UCSD-AML1 (cell line): ENCODE results near the gene ATF6B.
A peak's percentile ranks its signal among the peaks of the same experiment; 100 is the strongest.
"Not testable (repeated sequence)": the region's sequence is repeated elsewhere in the genome, so short reads cannot be mapped to it uniquely, and the experiment has no call there.

Experiments
- DNase-seq: peaks from one replicate; lab custom pipeline; 2025; ENCODE audit not compliant: unreplicated experiment; lab: John Stamatoyannopoulos, UW

Gene ATF6B

DNA sequence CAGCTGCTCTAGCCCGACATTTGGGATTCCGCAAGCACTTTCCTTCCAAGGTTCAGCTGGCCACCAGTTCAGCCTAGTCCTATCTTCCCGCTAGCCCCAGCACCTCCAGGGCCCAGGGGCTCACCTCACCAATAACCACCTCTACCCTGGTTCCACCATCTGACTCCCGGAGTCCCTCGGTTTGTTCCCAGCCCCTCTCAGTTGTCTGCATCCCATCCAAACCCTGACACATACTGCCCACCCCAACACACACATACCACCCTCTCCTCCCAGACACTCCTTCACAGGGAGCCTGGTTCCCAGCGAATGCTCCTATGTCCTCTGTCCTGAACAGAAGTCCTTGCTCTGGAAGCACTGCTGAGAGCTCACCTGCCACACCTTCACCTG is 19.3 kb downstream of the ATF6B start:
- DNase-seq, result no peak

DNA sequence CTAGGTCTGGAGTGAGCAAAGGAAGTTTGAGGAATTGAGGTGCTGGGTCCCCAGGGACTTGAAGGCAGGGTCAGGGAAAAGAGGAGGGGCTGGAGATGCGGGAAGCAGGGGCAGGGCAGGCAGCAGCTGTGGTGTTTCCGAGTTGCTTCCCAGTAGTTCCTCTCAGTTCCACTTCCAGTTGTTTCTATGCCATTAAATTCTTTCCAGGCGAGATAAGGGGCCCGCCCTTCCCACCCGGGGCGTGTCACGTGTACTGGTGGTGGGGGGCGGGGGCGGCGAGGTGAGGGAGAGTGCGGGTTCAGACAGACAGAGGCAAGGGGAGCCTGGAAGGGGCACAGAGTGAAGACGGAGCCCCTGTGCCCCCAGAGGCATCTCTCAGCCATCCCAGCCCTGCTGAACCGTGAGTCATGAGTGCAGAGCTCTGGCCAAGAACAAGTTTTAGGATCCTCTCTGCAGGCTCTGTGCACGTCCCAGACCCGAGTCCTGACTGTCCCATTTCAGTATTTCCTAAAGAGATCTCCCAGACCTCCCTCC is 19.9 kb downstream of the ATF6B start:
- no peak for DNase-seq

DNA sequence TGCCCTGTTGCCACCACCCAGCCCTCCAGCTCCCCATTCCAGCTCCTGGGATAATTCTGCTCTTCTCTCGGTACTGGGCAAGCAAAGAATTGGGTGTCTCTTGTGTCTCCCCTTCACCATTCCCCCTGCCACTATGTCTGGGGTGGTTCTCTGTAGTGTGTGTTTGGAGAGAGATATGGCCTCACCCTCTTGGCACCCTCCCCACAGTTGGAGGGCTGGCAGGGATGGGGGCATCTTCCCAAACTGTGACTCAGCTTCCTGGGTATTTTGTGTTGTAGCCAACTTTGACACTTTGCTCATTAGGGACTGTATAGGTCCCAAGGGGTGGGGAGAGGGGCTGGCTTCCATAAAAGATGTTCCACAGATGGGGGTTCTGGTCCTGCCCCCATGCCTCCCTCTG is 20.6 kb downstream of the ATF6B start:
- no peak for DNase-seq

DNA sequence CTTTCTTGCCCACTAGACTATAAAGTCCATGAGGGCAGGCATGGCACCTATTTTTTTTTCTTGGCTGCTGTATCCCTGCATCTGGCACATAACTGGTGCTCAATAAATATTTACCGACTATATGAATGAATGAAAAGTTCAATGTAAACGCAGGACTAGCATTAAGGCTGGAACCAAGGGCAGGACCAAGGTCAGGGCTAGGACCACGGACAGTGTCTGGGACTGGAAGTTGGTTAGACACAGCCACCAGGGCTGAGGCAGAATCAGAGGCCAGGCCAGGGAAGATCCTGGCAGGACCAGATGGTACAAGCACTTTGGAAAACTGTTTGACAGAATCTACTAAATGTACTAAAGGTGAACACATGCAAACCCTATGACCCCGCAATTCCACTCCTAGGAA is 22.6 kb downstream of the ATF6B start:
- peak; percentile 33 for DNase-seq

DNA sequence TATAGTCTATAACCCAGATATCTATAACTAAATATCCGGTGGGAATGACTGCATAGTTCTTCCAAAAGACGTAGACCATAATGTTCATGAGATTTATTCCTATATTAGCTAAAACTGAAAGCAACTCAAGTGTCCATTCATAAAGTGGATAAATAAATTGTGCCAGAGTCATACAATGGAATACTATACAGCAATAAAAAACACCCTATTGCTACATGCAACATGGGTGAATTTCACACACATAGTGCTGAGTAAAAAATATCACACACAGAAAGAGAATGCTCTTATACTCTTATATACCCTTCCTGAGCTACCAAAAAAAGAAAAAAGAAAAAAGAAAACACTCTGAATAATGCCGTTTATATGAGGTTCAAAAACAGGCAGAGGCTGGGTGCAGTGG is 25.8 kb downstream of the ATF6B start:
- no peak for DNase-seq

DNA sequence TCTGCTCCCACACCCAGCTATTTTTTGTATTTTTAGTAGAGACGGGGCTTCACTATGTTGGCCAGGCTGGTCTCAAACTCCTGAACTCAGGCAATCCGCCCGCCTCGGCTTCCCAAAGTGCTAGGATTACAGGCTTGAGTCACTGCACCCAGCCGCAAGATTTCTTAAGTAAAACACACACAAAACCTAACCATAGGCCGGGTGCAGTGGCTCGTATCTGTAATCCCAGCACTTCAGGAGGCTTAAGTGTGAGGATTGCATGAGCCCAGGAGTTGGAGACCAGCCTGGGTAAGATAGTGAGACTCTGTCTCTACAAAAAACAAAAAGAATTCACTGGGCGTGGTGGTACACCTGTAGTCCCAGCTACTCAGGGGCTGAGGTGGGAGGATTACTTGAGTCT is 27.8 kb downstream of the ATF6B start:
- not testable (repeated sequence) for DNase-seq

DNA sequence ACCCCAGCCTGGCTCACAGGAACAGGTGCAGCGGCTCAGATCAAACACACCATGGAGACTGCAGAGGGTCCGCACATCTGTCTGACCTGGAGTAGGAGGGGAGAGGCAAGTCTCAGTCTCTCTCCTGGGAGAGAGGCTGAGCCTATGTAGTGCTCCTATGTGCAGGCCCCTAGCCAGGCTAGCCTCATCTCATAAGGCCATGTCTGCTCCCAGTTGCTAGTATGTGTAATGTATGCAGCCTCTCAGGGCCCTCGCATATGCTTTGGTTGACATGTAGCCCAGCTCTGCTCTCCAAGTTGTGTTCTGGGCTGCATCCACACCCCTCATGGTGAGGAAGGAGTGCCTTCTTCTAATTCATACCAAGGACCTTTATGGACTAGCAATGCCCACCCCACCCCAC is 30.7 kb downstream of the ATF6B start:
- DNase-seq, result no peak

DNA sequence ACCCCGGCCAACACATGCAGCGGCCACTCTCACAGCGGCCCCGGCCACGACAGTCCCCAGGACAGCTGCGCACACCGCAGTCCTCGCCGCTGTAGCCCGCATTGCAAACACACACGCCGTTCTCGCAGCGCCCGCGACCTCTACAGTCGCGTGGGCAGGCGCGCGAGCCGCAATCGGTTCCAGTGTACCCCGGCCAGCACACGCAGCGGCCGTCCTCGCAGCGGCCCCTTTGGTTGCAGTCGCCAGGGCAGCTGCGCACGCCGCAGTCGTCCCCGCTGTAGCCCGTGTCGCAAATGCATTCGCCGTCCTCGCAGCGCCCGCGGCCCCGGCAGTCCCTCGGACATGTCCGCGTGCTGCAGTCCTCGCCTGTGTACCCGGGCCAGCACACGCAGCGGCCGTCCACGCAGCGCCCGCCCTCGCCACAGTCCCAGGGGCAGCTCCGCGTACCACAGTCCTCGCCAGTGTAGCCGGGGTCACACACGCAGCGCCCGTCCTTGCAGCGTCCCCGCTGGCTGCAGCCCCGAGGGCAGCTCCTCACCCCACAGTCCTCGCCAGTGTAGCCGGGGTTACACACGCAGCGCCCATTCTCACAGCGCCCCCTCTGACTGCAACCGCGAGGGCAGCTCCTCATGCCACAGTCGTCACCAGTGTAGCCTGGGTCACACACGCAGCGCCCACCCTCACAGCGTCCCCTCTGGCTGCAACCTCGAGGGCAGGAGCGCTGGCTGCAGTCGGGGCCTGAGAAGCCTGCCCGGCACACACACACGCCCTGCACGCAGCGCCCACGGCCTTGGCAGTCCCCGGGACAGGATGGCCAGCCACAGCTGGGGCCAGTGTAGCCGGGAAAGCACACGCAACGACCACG is 31.4 kb downstream of the ATF6B start:
- DNase-seq, result no peak

DNA sequence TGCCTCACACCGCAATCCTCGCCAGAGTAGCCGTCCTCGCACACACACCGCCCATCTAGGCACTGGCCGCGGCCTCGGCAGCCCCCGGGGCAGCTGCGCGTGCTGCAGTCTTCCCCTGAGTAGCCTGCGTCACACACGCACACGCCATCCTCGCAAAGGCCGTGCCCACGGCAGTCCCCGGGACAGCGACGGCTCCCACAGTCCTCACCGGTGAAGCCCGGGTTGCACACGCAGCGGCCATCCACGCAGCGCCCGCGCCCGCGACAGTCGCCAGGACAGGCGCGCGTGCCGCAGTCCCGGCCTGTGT is 32.0 kb downstream of the ATF6B start:
- DNase-seq, result no peak

DNA sequence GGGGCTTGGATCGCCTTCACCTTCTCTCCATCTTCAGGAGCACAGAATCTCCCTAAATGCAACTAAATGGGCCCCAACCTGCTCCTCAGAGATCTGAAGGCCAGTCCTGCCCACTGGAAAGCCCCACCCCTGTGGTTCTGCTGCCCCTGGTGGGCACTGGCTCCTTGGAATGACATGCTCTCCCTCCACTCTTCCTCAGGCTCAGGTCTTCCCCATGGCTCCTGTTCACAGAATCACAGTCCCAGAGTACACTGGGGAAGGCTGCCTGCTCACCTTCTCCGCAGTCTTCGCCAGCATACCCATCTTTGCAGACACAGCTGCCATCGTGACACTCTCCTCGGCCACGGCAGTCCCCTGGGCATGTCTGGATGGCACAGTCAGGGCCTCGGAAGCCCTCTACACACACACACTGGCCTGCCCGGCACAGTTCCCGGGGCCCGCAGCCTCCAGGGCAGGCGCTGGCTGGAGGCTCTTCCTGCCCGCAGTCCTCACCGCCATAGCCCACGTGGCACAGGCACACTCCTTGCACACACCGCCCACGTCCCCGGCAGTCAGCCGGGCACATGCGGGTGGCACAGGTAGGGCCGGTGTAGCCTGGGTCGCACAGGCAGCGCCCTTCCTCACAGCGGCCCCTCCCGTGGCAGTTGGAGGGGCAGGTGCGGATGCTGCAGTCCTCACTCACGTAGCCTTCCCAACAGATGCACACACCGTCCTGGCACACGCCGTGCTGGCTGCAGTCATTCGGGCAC is 32.5 kb downstream of the ATF6B start:
- no peak for DNase-seq

DNA sequence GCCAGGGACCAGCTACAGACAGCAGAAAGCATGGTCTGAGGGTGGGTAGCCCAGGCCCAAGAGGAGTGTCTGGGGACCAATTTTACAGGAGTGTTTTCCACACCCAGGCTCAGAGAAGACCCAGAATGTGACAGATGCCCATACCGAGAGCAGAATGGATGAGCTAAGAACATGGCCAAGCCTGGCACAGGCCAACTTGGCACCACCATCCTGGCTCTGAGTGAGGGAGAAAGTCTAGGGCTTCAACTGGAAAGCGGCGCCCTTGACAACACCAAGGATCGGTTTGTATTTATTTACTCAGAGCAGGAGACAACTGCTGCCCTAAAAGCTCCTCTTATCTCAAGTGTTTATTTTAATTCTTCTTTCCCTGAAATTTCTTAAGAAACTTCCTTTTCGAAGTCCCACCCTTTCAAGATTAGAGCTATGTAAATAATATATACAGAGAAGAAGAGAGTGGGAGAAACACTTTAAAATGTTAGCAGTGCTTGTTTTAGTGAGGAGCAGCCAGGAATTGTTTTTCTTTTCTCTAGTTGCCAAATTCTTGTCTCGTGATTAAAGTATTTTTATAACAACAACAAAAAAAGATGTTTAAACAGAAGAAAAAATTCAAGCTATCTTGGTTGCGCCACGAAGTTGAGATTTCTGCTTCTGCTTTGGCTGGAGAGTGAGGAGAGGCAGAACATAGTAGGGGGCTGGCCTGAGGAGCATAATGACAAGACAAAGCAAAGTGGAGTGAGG is 35.1 kb downstream of the ATF6B start:
- DNase-seq, result no peak

DNA sequence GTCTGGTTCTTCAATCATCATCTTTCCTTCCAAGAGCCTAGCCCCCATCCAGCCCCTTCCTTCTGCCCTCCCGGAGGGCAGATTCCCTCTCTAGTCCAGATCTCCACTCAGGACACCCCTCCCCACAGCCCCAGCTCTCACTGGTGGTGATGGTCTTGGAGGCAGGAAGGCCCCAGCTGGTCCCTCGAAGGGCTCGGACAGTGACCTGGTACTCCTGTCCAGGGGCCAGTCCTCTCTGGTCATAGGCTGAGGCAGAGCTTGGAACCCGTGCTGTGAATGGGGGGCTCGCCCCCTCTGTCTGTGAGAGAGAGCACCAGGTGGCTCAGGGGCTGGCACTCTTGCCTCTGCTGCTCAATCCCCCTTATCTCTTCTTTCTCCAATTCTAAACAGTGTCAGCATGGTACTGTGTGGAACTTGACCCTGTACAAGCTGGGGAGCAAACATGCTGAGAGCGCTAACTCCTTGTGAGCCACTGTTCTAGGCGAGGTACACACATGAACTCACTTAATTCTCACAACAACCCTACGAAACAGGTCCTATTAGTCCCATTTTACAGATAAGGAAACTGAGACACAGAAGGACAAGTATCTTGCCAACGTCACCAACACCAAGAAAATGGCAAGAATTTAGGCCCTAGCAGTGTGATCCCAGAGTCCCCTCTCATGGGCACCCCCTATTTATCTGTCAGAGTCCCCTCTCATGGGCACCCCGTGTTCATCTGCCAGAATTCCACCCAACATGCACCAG is 38.8 kb downstream of the ATF6B start:
- DNase-seq, result no peak

DNA sequence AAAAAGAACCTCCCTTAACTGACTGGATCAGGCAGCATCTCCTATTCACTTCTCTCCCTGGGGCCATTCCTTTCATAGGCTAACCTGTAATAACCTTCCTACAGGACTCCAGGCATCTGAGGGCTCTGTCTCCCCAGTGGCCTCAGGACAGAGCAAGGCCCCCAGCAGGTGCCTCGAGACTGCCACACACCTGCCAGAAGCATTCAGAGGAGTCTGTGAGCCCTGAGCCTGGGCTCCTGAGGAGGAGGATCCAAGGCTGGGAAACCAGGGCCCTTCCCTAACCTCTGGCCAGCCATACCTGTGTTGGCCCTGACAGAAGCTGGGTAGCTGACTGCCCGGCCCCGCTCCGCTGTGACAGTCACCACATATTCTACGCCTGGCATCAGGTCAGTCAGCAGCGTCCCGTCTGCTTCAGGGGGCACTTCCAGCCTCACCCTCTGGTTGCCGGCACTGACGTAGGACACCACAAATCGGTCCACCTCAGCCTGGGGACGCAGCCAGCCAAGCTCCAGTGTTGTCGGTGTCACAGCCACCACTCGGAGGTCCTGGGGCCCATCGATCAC is 39.5 kb downstream of the ATF6B start:
- DNase-seq, result no peak

DNA sequence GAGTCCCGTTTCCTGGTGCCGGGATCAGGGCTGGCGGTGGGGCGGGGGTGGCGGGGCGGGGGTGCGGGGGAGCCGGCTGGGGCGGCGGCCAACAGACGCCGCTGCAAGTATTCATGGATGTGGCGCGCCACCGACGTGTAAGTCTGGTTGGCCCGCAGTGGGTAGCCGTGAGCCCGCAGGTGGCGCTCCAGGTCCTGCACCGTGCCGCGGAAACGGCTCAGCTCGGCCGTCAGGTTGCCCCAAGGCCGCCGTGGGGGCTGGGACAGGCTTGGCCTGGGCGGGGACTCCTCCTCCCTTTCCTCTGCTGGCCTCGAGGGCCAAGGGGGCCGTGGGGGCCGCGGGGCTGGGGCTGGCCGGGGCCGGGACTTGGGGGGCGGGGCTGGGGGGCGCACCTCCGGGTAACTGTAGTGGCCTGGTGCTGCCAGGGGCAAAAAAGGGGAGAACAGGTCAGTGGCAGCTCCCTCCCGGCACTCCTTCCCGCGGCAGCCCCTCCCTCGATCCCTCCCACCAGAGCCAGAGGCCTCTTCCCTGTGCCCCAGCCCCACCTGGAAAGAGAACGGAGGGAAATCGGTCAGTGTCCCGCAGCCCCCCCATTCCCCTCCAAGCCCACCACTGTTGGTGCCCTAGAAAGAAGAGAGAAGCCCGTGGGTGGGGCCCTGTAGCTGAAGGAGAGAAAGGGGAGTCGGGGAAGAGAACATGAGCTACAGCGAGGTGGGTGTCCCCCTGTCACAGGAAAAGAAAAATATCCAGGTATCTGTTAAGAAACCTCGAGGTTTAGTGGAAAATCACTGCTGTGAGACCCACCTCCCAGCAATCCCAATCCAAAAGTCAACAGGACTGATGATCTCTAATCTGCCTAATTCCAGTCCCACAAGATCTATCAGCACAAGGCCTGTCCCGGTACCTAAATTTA is 40.2 kb downstream of the ATF6B start:
- peak; percentile 83 for DNase-seq

DNA sequence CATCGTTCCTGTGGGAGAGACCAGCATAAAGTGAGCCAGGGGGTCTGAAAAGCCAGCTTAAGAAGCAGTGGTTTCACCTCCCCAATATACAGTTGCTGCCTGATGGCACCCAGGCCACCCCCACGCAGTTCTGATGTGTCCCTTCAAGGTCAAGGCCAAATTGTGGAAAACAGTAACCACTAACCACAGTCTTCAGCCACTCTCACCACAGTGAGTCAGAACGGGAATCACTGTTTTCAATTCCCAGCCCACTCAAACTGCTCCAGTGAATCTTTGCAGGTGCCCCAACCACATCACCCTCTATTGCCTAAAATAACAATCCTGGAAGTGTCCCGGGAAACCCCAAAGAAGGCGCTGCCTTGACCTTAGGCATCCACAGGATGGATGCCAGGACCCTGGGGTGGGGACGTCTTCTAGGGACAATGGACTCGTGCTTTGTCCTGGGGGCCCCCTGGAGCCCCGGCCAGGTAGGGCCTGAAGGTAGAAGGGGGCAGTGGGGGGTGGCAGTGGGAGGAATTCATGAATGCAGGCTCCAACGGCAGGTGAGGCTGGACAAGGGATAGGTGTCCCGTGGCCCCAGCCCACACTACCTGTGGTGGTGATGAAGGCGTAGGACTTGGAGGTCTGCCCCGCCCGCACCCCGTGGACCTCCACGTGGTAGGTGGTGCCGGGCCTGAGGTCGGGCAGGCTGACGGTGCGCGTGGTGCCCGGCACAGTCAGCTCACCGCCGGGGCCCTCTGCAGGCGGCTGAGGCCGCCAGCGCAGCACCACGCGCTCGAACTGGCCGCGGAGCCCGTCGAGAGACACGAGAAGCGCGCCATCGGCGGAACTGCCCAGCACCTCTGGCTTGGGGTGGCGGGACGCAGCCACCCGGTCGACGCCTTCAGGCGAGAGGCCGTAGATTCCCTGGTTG is 41.1 kb downstream of the ATF6B start:
- DNase-seq, result no peak

DNA sequence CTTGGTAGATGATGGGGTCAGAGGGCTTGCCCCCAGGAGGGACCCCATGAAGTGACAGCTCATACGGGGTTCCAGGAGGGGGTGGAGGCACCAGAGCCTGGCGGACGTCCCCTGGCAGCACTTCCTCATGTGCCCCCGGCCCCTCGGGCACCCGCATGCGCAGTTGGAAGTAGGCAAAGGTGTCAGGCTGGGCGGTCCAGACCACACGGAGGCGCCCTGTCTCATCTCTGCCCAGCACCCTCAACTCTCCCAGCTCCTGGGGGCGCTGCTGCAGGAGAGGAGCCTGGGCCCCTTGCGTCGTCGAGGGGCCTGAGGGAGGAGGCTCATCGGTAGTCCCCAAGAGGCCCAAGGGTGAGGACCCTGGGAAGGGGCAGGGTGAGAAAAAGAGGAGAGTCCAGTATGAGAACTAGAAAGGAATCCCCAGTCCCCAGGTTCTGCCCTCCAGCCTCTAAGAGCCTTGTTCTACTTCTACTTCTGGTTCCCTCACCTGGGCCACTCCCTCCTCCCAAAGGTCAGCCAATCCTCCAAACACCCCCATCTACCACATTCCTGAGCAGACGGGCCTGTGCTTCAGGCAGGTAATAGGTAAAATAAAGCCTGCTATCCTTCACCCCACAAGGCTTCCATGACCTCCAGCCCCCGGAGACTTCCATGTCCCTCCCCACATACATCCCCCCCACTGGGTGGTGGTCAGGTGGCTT is 42.1 kb downstream of the ATF6B start:
- no peak for DNase-seq

DNA sequence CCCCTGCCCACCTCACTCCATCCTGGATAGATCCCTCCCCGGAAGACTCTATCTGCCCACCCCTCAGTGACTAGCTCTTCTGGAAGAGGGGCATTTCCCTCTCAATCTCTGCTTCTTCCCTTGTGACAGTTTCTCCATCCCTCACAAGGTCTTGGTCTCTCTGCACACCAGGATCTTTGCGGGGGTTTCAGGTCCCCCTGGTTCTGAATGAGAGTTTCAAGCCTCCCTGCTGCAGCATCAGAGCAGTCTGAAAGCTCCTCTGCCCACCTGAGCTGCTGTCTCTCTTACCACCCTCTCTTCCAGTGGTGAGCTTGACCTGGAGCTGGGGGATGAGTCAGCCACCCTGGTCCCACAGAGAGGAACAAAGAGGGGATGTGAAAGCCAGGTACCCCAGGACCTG is 43.3 kb downstream of the ATF6B start:
- no peak for DNase-seq
